ENCODE measurements around the gene TSPAN9.

DNA sequence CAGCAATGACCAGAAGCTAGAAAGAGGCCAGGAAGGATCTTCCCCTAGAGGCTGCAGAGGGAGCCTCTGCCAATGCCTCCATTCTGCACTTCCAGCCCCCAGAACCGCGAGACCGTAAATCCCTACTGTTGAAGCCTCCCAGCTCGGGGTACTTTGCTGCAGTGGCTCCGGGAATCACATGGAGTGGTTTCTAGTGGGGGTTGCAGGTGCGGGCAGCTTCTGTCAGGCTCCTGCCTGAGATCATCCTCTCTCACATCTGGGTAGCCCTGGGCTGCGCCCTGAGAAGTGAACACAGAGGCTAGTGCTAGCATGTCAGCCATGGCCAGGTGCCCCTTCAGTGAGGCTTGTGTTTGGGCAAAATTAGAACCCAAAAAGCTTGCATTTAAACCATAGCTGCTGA, 67.3 kb downstream of the TSPAN9 start:
- TF ChIP-seq, protein P1, sequence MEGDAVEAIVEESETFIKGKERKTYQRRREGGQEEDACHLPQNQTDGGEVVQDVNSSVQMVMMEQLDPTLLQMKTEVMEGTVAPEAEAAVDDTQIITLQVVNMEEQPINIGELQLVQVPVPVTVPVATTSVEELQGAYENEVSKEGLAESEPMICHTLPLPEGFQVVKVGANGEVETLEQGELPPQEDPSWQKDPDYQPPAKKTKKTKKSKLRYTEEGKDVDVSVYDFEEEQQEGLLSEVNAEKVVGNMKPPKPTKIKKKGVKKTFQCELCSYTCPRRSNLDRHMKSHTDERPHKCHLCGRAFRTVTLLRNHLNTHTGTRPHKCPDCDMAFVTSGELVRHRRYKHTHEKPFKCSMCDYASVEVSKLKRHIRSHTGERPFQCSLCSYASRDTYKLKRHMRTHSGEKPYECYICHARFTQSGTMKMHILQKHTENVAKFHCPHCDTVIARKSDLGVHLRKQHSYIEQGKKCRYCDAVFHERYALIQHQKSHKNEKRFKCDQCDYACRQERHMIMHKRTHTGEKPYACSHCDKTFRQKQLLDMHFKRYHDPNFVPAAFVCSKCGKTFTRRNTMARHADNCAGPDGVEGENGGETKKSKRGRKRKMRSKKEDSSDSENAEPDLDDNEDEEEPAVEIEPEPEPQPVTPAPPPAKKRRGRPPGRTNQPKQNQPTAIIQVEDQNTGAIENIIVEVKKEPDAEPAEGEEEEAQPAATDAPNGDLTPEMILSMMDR (IDR thresholded peaks at IDR 0.05; ENCODE audit: insufficient read depth, low read depth, low read length) = no peak
- no peak for TF ChIP-seq EZH2 (IDR thresholded peaks at IDR 0.05; ENCODE audit: insufficient read depth, low read length)
